ENCODE data around the gene SMARCD3. TPM values are rescaled to one million over a fixed set of nuclear protein-coding genes. Genes with fewer than 3 reads are reported as not detected.

SMARCD3 gene
- total RNA-seq, 3 donors from 2014 or later, result 1.7 to 2.5 (median 2.0) TPM

- peak overlapping the region; percentile 100 for H3K4me3 Mint-ChIP-seq
- ATAC-seq (no peak), DNase-seq (no peak)
- no peaks in the 10 kb centered on the region for H3K27me3 Mint-ChIP-seq (ENCODE audit: low read depth)
- no peaks in the 10 kb centered on the region for H3K9me3 Mint-ChIP-seq
- peaks cover 49% of the 10 kb centered on the region for H3K4me1 Mint-ChIP-seq (ENCODE audit: low read depth)
- H3K36me3 Mint-ChIP-seq (ENCODE audit: insufficient read depth), result peaks cover 28% of the 10 kb centered on the region
Observed at GRCh38 chr7:151228024-151228866, 20.2 kb downstream of the SMARCD3 start.

DNA sequence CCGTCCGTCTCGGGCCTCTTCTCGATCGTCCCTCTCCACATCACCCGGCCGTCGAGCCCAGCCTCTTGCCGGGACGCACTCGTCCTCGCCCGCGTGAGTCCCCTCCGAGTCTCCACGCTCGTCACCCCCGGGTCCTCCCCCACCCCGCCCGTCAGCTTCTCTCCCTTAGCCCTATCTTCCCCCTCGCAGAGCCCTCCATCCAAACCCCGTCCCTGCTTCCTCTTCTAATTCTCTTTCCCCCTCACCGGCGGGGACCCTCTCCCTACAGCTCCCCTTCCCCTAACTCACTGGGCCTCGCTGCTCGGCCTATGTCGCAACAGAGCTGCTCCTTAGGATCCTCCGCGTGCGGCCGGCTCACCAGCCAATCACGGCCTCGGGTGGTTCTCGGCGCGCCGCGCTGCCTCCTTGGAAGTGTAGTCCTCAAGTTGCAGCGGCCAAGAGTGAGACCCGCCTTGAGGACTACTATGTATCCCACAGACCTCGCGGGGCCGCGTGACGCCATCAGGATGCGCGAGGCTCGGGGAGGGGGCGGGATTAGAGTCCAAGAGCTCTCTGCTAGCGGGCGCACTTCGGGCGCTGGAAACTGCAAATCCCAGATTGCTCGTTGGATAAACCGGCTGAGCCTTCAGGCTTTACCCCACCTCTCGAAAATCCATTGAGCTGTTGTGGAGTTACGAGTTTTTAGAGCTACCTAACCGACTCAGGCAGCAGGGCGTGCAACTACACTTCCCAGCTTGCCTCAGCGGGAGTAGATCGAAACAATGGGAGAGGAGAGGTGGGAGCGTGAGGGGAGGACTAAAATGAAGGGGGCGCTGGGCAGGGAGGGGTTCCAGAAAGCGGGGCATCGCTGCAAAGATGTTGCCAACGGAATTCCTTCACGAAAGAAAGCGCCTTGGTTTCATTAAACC lies 21.4 kb downstream of the SMARCD3 start, which contains the start of gene ABCF2:
Gene ABCF2 (minus strand): TSS at position 331 of the 908 bp plus-strand sequence. CDS start 747 bp downstream, outside the sequence.
- Mint-ChIP-seq H3K27me3 (ENCODE audit: low read depth) (no peaks in the 10 kb centered on the region), H3K4me3 (peak within 1 kb of the TSS; percentile 100), H3K9me3 (no peaks in the 10 kb centered on the region), H3K4me1 (ENCODE audit: low read depth) (peaks cover 45% of the 10 kb centered on the region), H3K36me3 (ENCODE audit: insufficient read depth) (peaks cover 32% of the 10 kb centered on the region)
- DNase-seq (peak; percentile 98), ATAC-seq (peak; percentile 100)

DNA sequence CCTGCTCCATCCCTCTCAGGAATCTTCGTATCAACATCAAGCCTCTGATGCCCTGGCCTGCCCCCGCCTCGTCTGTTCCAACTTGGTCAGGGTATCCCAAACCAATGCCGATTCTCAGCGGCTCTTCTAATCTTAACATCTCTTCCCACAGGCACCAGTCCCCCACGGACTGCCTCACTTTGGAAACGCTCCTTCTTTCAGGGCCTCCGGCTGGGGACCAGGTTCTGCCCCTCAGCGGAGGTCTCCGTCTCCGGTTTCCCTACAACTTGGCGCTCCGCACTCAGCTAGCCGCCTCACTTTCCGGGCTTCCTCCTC lies 22.0 kb downstream of the SMARCD3 start:
- ATAC-seq (no peak), DNase-seq (no peak)
- H3K4me3 Mint-ChIP-seq, result peak overlapping the region; percentile 100
- H3K9me3 Mint-ChIP-seq, result no peaks in the 10 kb centered on the region
- peaks cover 39% of the 10 kb centered on the region for H3K4me1 Mint-ChIP-seq (ENCODE audit: low read depth)
- H3K36me3 Mint-ChIP-seq (ENCODE audit: insufficient read depth), result peaks cover 34% of the 10 kb centered on the region
- no peaks in the 10 kb centered on the region for H3K27me3 Mint-ChIP-seq (ENCODE audit: low read depth)

GRCh38 chr7:151225948-151226510 lies 22.5 kb downstream of the SMARCD3 start:
- DNase-seq (no peak), ATAC-seq (no peak)
- no peaks in the 10 kb centered on the region for H3K9me3 Mint-ChIP-seq
- peaks cover 37% of the 10 kb centered on the region for H3K4me1 Mint-ChIP-seq (ENCODE audit: low read depth)
- peaks cover 36% of the 10 kb centered on the region for H3K36me3 Mint-ChIP-seq (ENCODE audit: insufficient read depth)
- no peaks in the 10 kb centered on the region for H3K27me3 Mint-ChIP-seq (ENCODE audit: low read depth)
- H3K4me3 Mint-ChIP-seq, result peak overlapping the region; percentile 100

- ATAC-seq (no peak), DNase-seq (no peak)
- no peaks in the 10 kb centered on the region for H3K9me3 Mint-ChIP-seq
- no peak overlapping the region for H3K4me3 Mint-ChIP-seq
- peaks cover 37% of the 10 kb centered on the region for H3K4me1 Mint-ChIP-seq (ENCODE audit: low read depth)
- no peaks in the 10 kb centered on the region for H3K27me3 Mint-ChIP-seq (ENCODE audit: low read depth)
- H3K36me3 Mint-ChIP-seq (ENCODE audit: insufficient read depth), result peaks cover 45% of the 10 kb centered on the region
Observed at GRCh38 chr7:151223728-151224127, 24.8 kb downstream of the SMARCD3 start.

- H3K36me3 Mint-ChIP-seq (ENCODE audit: insufficient read depth), result peaks cover 51% of the 10 kb centered on the region
Observed at GRCh38 chr7:151218170-151218569, 30.3 kb downstream of the SMARCD3 start.

DNA sequence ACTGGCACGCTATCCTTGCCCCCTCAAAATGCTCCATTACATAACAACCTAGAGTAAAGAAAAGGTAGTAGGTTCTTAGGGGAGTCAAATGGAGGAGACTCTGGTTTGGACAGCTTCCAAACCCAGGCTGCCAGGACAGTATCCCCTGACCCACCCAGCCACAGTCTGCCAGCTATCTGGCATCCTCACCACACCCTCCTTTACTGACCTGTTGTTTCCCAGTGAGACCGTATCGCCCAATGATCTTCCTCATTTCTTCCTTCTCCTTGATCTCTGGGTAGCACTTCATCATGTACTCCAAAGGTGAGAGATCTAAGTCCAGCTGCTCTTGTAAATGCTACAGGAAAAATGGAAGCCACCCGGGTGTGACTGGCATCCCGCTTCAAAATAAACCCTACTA lies 33.1 kb downstream of the SMARCD3 start:
- Mint-ChIP-seq H3K36me3 (ENCODE audit: insufficient read depth) (peaks cover 47% of the 10 kb centered on the region), H3K27me3 (ENCODE audit: low read depth) (no peaks in the 10 kb centered on the region), H3K4me1 (ENCODE audit: low read depth) (peaks cover 2% of the 10 kb centered on the region), H3K4me3 (no peak overlapping the region), H3K9me3 (no peaks in the 10 kb centered on the region)
- no peak for ATAC-seq
- no peak for DNase-seq

More at GRCh38 chr7:151218170-151218569, 30.3 kb downstream of the SMARCD3 start:
- DNase-seq, result no peak
- Mint-ChIP-seq H3K4me3 (no peak overlapping the region), H3K27me3 (ENCODE audit: low read depth) (no peaks in the 10 kb centered on the region), H3K4me1 (ENCODE audit: low read depth) (no peaks in the 10 kb centered on the region), H3K9me3 (no peaks in the 10 kb centered on the region)
- ATAC-seq, result no peak

DNA sequence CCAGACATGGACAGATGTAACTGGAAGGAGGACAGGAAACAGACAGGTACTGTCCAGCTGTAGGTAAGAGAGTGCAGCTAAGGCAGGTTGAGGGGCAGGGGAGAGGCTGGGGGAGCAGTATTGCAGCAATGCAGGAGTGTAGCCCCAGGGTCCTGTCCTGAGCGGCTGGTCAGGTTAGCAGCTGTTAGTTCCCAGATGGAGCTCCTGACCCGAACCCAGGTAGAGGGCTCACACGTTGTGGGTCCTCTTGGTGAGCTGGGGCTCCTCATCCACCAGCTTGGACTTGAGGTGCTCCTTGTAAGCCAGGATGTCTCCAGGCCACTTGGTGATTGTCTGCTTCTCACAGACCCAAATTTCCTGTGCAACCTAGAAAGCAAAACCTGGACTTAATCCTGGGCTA lies 34.7 kb downstream of the SMARCD3 start:
- Mint-ChIP-seq H3K4me3 (no peak overlapping the region), H3K27me3 (ENCODE audit: low read depth) (no peaks in the 10 kb centered on the region), H3K9me3 (no peaks in the 10 kb centered on the region), H3K36me3 (ENCODE audit: insufficient read depth) (peaks cover 39% of the 10 kb centered on the region), H3K4me1 (ENCODE audit: low read depth) (peaks cover 3% of the 10 kb centered on the region)
- DNase-seq (no peak), ATAC-seq (no peak)

GRCh38 chr7:151212626-151213025 lies 35.9 kb downstream of the SMARCD3 start:
- DNase-seq (no peak), ATAC-seq (no peak)
- no peaks in the 10 kb centered on the region for H3K27me3 Mint-ChIP-seq (ENCODE audit: low read depth)
- H3K4me1 Mint-ChIP-seq (ENCODE audit: low read depth), result peaks cover 13% of the 10 kb centered on the region
- H3K9me3 Mint-ChIP-seq, result no peaks in the 10 kb centered on the region
- peaks cover 28% of the 10 kb centered on the region for H3K36me3 Mint-ChIP-seq (ENCODE audit: insufficient read depth)
- no peak overlapping the region for H3K4me3 Mint-ChIP-seq

- no peak for DNase-seq
- Mint-ChIP-seq H3K4me1 (ENCODE audit: low read depth) (peaks cover 26% of the 10 kb centered on the region), H3K9me3 (no peaks in the 10 kb centered on the region), H3K27me3 (ENCODE audit: low read depth) (no peaks in the 10 kb centered on the region), H3K36me3 (ENCODE audit: insufficient read depth) (peaks cover 28% of the 10 kb centered on the region), H3K4me3 (no peak overlapping the region)
- no peak for ATAC-seq
Observed at GRCh38 chr7:151211155-151211772, 37.2 kb downstream of the SMARCD3 start.

- no peak for ATAC-seq
- H3K27me3 Mint-ChIP-seq (ENCODE audit: low read depth), result peaks cover 2% of the 10 kb centered on the region
- peaks cover 30% of the 10 kb centered on the region for H3K4me1 Mint-ChIP-seq (ENCODE audit: low read depth)
- no peak within 1 kb of the TSS for H3K4me3 Mint-ChIP-seq
- H3K9me3 Mint-ChIP-seq, result no peaks in the 10 kb centered on the region
- H3K36me3 Mint-ChIP-seq (ENCODE audit: insufficient read depth), result peaks cover 21% of the 10 kb centered on the region
- no peak for DNase-seq
Observed at GRCh38 chr7:151210087-151210854, 38.2 kb downstream of the SMARCD3 start, which contains the start of gene H2BK1. Gene H2BK1, minus strand, starts transcription at chr7:151210488. Its CDS starts 170 bp downstream, at chr7:151210318.

DNA sequence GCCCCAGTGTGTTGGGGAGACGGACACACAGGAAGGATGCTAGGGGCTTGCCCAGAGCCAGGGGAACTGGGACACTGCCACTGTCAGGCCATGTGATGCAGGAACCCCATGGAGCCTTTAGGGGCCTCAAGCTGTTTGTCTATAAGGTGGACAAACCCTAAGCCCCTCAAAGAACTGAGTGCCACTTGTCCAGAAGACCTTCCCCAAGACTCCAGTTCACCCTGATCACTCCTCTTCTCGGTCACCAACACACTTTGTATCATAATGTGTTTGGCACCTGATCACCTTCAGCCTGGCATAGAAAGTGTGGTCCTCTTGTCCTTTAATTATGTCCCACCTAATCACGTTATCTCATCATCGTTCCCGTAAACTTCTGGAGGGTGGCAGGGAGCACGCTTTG lies 38.9 kb downstream of the SMARCD3 start:
- DNase-seq, result no peak
- Mint-ChIP-seq H3K36me3 (ENCODE audit: insufficient read depth) (peaks cover 16% of the 10 kb centered on the region), H3K27me3 (ENCODE audit: low read depth) (peaks cover 7% of the 10 kb centered on the region), H3K4me1 (ENCODE audit: low read depth) (peaks cover 30% of the 10 kb centered on the region), H3K9me3 (no peaks in the 10 kb centered on the region), H3K4me3 (no peak overlapping the region)
- no peak for ATAC-seq

DNA sequence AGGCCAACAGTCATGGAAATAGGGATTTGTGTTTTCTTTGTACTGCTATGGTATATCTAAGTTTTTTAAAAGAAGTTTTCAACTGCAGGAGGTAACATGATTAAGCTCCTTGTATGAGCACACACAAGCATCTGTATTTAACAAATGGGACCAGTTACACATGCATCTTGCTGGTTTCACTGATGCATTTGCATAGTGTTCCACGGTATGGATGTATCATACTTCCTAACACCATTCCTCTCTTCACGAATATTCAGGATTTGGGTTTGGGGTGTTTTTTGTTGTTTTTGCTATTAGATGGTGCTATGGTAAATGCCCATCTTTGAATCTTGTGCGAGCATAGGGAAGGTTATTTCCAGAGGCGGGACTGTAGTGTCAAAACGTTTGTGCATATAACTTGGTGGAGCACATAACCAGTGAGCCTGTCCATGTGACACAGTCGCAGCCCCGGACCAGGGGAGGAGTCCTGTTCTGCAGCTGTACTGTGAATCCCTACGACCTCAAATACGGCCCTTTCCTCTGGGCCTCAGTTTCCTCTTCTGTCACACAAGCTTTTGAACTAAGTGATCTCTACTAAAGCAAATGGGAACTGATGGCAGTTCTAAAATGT lies 40.1 kb downstream of the SMARCD3 start:
- DNase-seq, result no peak
- Mint-ChIP-seq H3K27me3 (ENCODE audit: low read depth) (peaks cover 10% of the 10 kb centered on the region), H3K36me3 (ENCODE audit: insufficient read depth) (peaks cover 8% of the 10 kb centered on the region), H3K4me1 (ENCODE audit: low read depth) (peaks cover 30% of the 10 kb centered on the region), H3K9me3 (no peaks in the 10 kb centered on the region), H3K4me3 (no peak overlapping the region)
- no peak for ATAC-seq

All from activated T-cell treated with anti-CD3 and anti-CD28 coated beads, Interleukin-2, amount 50 U/mL, for 4 hours (primary cell).